Measurements from ENCODE around the gene TMEM238. TPM values are rescaled to one million over a fixed set of nuclear protein-coding genes. Genes with fewer than 3 reads are reported as not detected.

The TMEM238 gene
- total and polyA plus RNA-seq, 10 of the 15 experiments (the other 5 are each of a cell fraction or from before 2014, with no cell fraction given) = 0.05 to 16.9 (median 0.58) TPM; not detected in 1

DNA sequence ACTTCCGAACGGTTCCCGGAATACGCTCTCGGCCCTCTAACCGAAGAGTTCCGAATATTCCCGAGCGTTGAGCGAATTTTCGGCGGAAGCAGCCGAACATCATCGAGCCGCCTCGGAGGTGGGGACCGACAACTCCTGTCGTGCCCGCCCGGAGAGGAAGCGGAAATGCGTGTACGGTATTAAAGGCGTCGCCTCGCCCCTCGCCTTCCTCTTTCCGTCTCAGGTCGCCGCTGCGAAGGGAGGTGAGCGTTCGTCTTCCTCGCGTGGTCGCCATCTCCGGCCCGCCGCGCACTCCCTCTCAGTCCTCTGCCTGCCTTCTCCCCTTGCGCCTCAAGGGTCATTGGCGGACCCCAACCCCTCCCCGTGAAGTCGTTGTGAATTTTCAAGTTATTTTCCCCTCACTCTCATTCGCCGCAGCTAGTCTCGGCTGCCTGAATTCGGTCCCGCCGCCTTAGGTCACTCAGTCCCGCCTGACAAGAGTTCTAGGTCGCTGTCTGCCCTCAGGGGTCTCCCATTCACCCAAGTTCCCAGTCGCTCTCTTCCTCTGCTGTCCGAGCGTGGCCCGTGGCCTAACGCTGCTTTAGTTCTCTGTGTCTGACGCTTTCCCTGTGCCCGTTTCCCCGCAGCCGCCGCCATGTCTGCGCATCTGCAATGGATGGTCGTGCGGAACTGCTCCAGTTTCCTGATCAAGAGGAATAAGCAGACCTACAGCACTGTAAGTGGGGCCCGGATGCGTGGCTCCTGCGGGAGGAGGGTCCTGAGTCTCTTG is 1.8 kb upstream of the TMEM238 start, which contains the start of gene RPL28:
Gene RPL28, plus strand, starts transcription at position 209 of the 769 bp plus-strand sequence. Its CDS starts 426 bp downstream, at position 635.
- intact Hi-C loops (cut with micrococcal nuclease; ENCODE audit: unreplicated experiment) = loop anchor here (10.0 kb wide), 2 partner anchors 131 to 771 kb away; partner anchors contain the start of gene PPP6R1
- Histone ChIP-seq H3K9ac (ENCODE audit: control insufficient read depth, insufficient read depth, low read length) (peak within 1 kb of the TSS; percentile 98), H2AFZ (ENCODE audit: control insufficient read depth, low read depth, low read length) (peak within 1 kb of the TSS; percentile 94), H3K9me3 (replicated peaks; ENCODE audit: control insufficient read depth, insufficient read depth, low read length) (no peaks in the 10 kb centered on the region), H3K36me3 (ENCODE audit: control insufficient read depth in 2 of 2, insufficient read depth in 2 of 2, low read length in 1 of 2) (peaks cover 16 to 23% of the 10 kb centered on the region in 2 experiments; a peak in 3 of 4 replicates), H3K4me1 (ENCODE audit: control insufficient read depth, insufficient read depth, low read length) (peaks cover 28% of the 10 kb centered on the region), H3K4me3 (peak within 1 kb of the TSS; percentile 94), H3K27me3 (replicated peaks in 1 of 2; ENCODE audit: control insufficient read depth in 2 of 2, insufficient read depth in 2 of 2, low read length in 1 of 2) (no peaks in the 10 kb centered on the region), H3K27ac (ENCODE audit: control insufficient read depth, insufficient read depth) (peak within 1 kb of the TSS; percentile 90), H3K4me2 (ENCODE audit: control insufficient read depth, insufficient read depth) (peak within 1 kb of the TSS; percentile 95), H3K79me2 (ENCODE audit: control insufficient read depth, insufficient read depth, low read length) (peaks cover 39% of the 10 kb centered on the region), H4K20me1 (ENCODE audit: control insufficient read depth, insufficient read depth) (peaks cover 11% of the 10 kb centered on the region)
- 1% methylated on average over 67 of the region's 68 CpGs for WGBS (ENCODE audit: insufficient coverage, insufficient replicate concordance, low lambda C conversion rate, missing lambda C conversion rate)
- in situ Hi-C loops (cut with MboI) = no loop called here
- ChIA-PET POLR2A (interaction anchor here (1.1 to 1.3 kb wide), 2 partner anchors 19 to 21 kb away, joined by 4 to 6 read pairs; partner anchors contain the start of gene UBE2S), SMC1A (ENCODE audit: uncharacterized antibody, unreplicated experiment) (no interaction called here), CTCF (no interaction called here), RAD21 (ENCODE audit: unreplicated experiment) (interaction anchor here (1.0 kb wide), 1 partner anchor 21 kb away, joined by 5 read pairs; no protein-coding TSS in a partner anchor)
- no peak for FAIRE-seq
- TSS peak; percentile 85 for BruUV-seq (replicated peaks)
- peak; percentile 93 for DNase-seq (ENCODE audit: low read depth, low spot score)
- ATAC-seq = peak; percentile 80
- TF ChIP-seq TCF12 (IDR thresholded peaks at IDR 0.05; ENCODE audit: low read depth, low read length) (peak; percentile 83; the same call in 1 of the 2 replicates), CHD2 (IDR thresholded peaks at IDR 0.05; ENCODE audit: borderline replicate concordance, low read depth, low read length) (no peak), CREB1 (IDR thresholded peaks at IDR 0.05; ENCODE audit: low read depth) (peak; percentile 87), ZNF384 (IDR thresholded peaks at IDR 0.05; ENCODE audit: borderline replicate concordance, low read depth, low read length) (no peak), SRF (IDR thresholded peaks at IDR 0.05; ENCODE audit: low read depth in 2 of 2, low read length in 2 of 2) (0 out of 4 replicates have a peak, but pooled peaks of 1 of the 2 experiments have one; percentile 44), RCOR1 (conservative IDR thresholded peaks at IDR 0.05; ENCODE audit: low read depth, low read length) (0 out of 2 replicates have a peak, but pooled peaks have one; percentile 59), MXI1 (IDR thresholded peaks at IDR 0.05; ENCODE audit: low read depth, low read length) (peak; percentile 12; the same call in 1 of the 2 replicates), ZBED1 (IDR thresholded peaks at IDR 0.05; ENCODE audit: borderline replicate concordance) (peak; percentile 90; the same call in 1 of the 2 replicates), SMAD1 (IDR thresholded peaks at IDR 0.05; ENCODE audit: low read depth, partially characterized antibody) (peak; percentile 83), RAD21 (IDR thresholded peaks at IDR 0.05; ENCODE audit: insufficient read depth, low read depth, low read length) (no peak), CBX5 (IDR thresholded peaks at IDR 0.05; ENCODE audit: low read depth) (no peak), POLR2AphosphoS5 (IDR thresholded peaks at IDR 0.05; ENCODE audit: low read length) (peak; percentile 100), GATAD2B (conservative IDR thresholded peaks at IDR 0.05; ENCODE audit: low read depth) (peak; percentile 54; the same call in 1 of the 2 replicates), MTA3 (IDR thresholded peaks at IDR 0.05; ENCODE audit: borderline replicate concordance, low read length) (no peak; the same call in 1 of the 2 replicates)
- TF ChIP-seq, protein P1, sequence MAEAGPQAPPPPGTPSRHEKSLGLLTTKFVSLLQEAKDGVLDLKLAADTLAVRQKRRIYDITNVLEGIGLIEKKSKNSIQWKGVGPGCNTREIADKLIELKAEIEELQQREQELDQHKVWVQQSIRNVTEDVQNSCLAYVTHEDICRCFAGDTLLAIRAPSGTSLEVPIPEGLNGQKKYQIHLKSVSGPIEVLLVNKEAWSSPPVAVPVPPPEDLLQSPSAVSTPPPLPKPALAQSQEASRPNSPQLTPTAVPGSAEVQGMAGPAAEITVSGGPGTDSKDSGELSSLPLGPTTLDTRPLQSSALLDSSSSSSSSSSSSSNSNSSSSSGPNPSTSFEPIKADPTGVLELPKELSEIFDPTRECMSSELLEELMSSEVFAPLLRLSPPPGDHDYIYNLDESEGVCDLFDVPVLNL (IDR thresholded peaks at IDR 0.05; ENCODE audit: low read depth, low read length) = no peak
- TF ChIP-seq, protein P2, sequence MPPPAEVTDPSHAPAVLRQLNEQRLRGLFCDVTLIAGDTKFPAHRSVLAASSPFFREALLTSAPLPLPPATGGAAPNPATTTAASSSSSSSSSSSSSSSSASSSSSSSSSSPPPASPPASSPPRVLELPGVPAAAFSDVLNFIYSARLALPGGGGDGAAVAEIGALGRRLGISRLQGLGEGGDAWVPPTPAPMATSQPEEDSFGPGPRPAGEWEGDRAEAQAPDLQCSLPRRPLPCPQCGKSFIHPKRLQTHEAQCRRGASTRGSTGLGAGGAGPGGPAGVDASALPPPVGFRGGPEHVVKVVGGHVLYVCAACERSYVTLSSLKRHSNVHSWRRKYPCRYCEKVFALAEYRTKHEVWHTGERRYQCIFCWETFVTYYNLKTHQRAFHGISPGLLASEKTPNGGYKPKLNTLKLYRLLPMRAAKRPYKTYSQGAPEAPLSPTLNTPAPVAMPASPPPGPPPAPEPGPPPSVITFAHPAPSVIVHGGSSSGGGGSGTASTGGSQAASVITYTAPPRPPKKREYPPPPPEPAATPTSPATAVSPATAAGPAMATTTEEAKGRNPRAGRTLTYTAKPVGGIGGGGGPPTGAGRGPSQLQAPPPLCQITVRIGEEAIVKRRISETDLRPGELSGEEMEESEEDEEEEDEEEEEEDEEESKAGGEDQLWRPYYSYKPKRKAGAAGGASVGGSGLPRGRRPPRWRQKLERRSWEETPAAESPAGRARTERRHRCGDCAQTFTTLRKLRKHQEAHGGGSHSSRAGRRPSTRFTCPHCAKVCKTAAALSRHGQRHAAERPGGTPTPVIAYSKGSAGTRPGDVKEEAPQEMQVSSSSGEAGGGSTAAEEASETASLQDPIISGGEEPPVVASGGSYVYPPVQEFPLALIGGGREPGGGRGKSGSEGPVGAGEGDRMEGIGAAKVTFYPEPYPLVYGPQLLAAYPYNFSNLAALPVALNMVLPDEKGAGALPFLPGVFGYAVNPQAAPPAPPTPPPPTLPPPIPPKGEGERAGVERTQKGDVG (CRISPR knock-in tag; IDR thresholded peaks at IDR 0.05) = no peak
